ENCODE measurements around the gene CTDSPL. TPM values are rescaled to one million over a fixed set of nuclear protein-coding genes. Genes with fewer than 3 reads are reported as not detected.
A peak's percentile ranks its signal among the peaks of the same experiment; 100 is the strongest.

CTDSPL gene
- total RNA-seq, 2 experiments from 2014 or later = 0.90 to 2.1 TPM

- Mint-ChIP-seq H3K36me3 (ENCODE audit: low read depth) (no peaks in the 10 kb centered on the region), H3K9me3 (ENCODE audit: insufficient read depth) (no peaks in the 10 kb centered on the region), H3K27ac (no peak overlapping the region), H3K4me3 (no peak overlapping the region), H3K27me3 (ENCODE audit: low read depth) (no peaks in the 10 kb centered on the region), H3K4me1 (ENCODE audit: low read depth) (no peaks in the 10 kb centered on the region)
- ChIA-PET POLR2A (no interaction called here), CTCF (no interaction called here)
- DNase-seq (no peak), ATAC-seq (no peak)
Measured at GRCh38 chr3:37949866-37950265, 88.2 kb downstream of the CTDSPL start.

GRCh38 chr3:37952564-37952963 lies 90.9 kb downstream of the CTDSPL start:
- H3K4me3 Mint-ChIP-seq = no peak overlapping the region
- DNase-seq = no peak
- POLR2A ChIA-PET = no interaction called here
- H3K9me3 Mint-ChIP-seq (ENCODE audit: insufficient read depth) = no peaks in the 10 kb centered on the region
- CTCF ChIA-PET = no interaction called here
- H3K36me3 Mint-ChIP-seq (ENCODE audit: low read depth) = no peaks in the 10 kb centered on the region
- no peak overlapping the region for H3K27ac Mint-ChIP-seq
- ATAC-seq = no peak
- no peaks in the 10 kb centered on the region for H3K27me3 Mint-ChIP-seq (ENCODE audit: low read depth)
- H3K4me1 Mint-ChIP-seq (ENCODE audit: low read depth) = peaks cover 17% of the 10 kb centered on the region

GRCh38 chr3:37953226-37953625 lies 91.5 kb downstream of the CTDSPL start:
- DNase-seq (no peak), ATAC-seq (no peak)
- Mint-ChIP-seq H3K9me3 (ENCODE audit: insufficient read depth) (no peaks in the 10 kb centered on the region), H3K27ac (no peak overlapping the region), H3K4me3 (no peak overlapping the region), H3K36me3 (ENCODE audit: low read depth) (no peaks in the 10 kb centered on the region), H3K27me3 (ENCODE audit: low read depth) (no peaks in the 10 kb centered on the region), H3K4me1 (ENCODE audit: low read depth) (peaks cover 22% of the 10 kb centered on the region)
- ChIA-PET POLR2A (no interaction called here), CTCF (interaction anchor here (1.9 kb wide), 1 partner anchor 14 kb away, joined by 12 read pairs; no protein-coding TSS in a partner anchor)

GRCh38 chr3:37953707-37954394 lies 92.2 kb downstream of the CTDSPL start:
- DNase-seq (no peak), ATAC-seq (no peak)
- H3K9me3 Mint-ChIP-seq (ENCODE audit: insufficient read depth) = no peaks in the 10 kb centered on the region
- no peak overlapping the region for H3K27ac Mint-ChIP-seq
- H3K4me1 Mint-ChIP-seq (ENCODE audit: low read depth) = peaks cover 22% of the 10 kb centered on the region
- no peak overlapping the region for H3K4me3 Mint-ChIP-seq
- ChIA-PET CTCF (interaction anchor here (1.4 to 1.9 kb wide), 2 partner anchors 14 to 21 kb away, joined by 4 to 12 read pairs; no protein-coding TSS in a partner anchor), POLR2A (no interaction called here)
- no peaks in the 10 kb centered on the region for H3K27me3 Mint-ChIP-seq (ENCODE audit: low read depth)
- H3K36me3 Mint-ChIP-seq (ENCODE audit: low read depth) = no peaks in the 10 kb centered on the region

GRCh38 chr3:37954881-37955280 lies 93.2 kb downstream of the CTDSPL start:
- Mint-ChIP-seq H3K9me3 (ENCODE audit: insufficient read depth) (no peaks in the 10 kb centered on the region), H3K36me3 (ENCODE audit: low read depth) (no peaks in the 10 kb centered on the region), H3K27me3 (ENCODE audit: low read depth) (no peaks in the 10 kb centered on the region), H3K27ac (no peak overlapping the region), H3K4me1 (ENCODE audit: low read depth) (peaks cover 22% of the 10 kb centered on the region), H3K4me3 (no peak overlapping the region)
- DNase-seq = no peak
- ATAC-seq = no peak
- CTCF ChIA-PET = interaction anchor here (0.9 to 2.7 kb wide), 4 partner anchors 13 to 99 kb away, joined by 3 to 20 read pairs (median 8); no protein-coding TSS in a partner anchor
- POLR2A ChIA-PET = no interaction called here

GRCh38 chr3:37955918-37956707 lies 94.4 kb downstream of the CTDSPL start:
- ChIA-PET POLR2A (interaction anchor here (0.8 to 0.9 kb wide), 2 partner anchors 8 to 55 kb away, joined by 3 read pairs; no protein-coding TSS in a partner anchor), CTCF (interaction anchor here (0.7 to 4.1 kb wide), 11 partner anchors 9 to 101 kb away, joined by 3 to 39 read pairs (median 5); no protein-coding TSS in a partner anchor)
- Mint-ChIP-seq H3K4me1 (ENCODE audit: low read depth) (peaks cover 22% of the 10 kb centered on the region), H3K9me3 (ENCODE audit: insufficient read depth) (no peaks in the 10 kb centered on the region), H3K27me3 (ENCODE audit: low read depth) (no peaks in the 10 kb centered on the region), H3K36me3 (ENCODE audit: low read depth) (no peaks in the 10 kb centered on the region), H3K27ac (peak overlapping the region; percentile 6), H3K4me3 (no peak overlapping the region)
- no peak for DNase-seq
- ATAC-seq = no peak

- POLR2A ChIA-PET = interaction anchor here (0.8 to 0.9 kb wide), 2 partner anchors 8 to 55 kb away, joined by 3 read pairs; no protein-coding TSS in a partner anchor
- Mint-ChIP-seq H3K36me3 (ENCODE audit: low read depth) (no peaks in the 10 kb centered on the region), H3K4me1 (ENCODE audit: low read depth) (peaks cover 22% of the 10 kb centered on the region), H3K27ac (peak overlapping the region; percentile 90), H3K9me3 (ENCODE audit: insufficient read depth) (no peaks in the 10 kb centered on the region), H3K4me3 (no peak overlapping the region), H3K27me3 (ENCODE audit: low read depth) (no peaks in the 10 kb centered on the region)
- CTCF ChIA-PET = interaction anchor here (1.3 to 4.1 kb wide), 9 partner anchors 9 to 102 kb away, joined by 4 to 39 read pairs (median 7); no protein-coding TSS in a partner anchor
- no peak for DNase-seq
- ATAC-seq = peak; percentile 5
Measured at GRCh38 chr3:37956723-37957538, 95.3 kb downstream of the CTDSPL start.

- DNase-seq (no peak), ATAC-seq (peak; percentile 19)
- Mint-ChIP-seq H3K9me3 (ENCODE audit: insufficient read depth) (no peaks in the 10 kb centered on the region), H3K27me3 (ENCODE audit: low read depth) (peaks cover 2% of the 10 kb centered on the region), H3K36me3 (ENCODE audit: low read depth) (no peaks in the 10 kb centered on the region), H3K4me3 (no peak overlapping the region), H3K27ac (peak overlapping the region; percentile 90), H3K4me1 (ENCODE audit: low read depth) (peaks cover 22% of the 10 kb centered on the region)
- ChIA-PET POLR2A (no interaction called here), CTCF (interaction anchor here (1.5 to 4.1 kb wide), 6 partner anchors 10 to 102 kb away, joined by 5 to 39 read pairs (median 10); no protein-coding TSS in a partner anchor)
Measured at GRCh38 chr3:37957539-37957936, 95.9 kb downstream of the CTDSPL start.

GRCh38 chr3:37961622-37962431 lies 100.1 kb downstream of the CTDSPL start:
- Mint-ChIP-seq H3K4me3 (no peak overlapping the region), H3K27me3 (ENCODE audit: low read depth) (peaks cover 2% of the 10 kb centered on the region), H3K27ac (no peak overlapping the region), H3K36me3 (ENCODE audit: low read depth) (no peaks in the 10 kb centered on the region), H3K9me3 (ENCODE audit: insufficient read depth) (no peaks in the 10 kb centered on the region), H3K4me1 (ENCODE audit: low read depth) (peaks cover 11% of the 10 kb centered on the region)
- ChIA-PET POLR2A (interaction anchor here (1.4 kb wide), 1 partner anchor 17 kb away, joined by 4 read pairs; no protein-coding TSS in a partner anchor), CTCF (interaction anchor here (0.7 to 2.4 kb wide), 5 partner anchors 11 to 107 kb away, joined by 3 to 15 read pairs (median 5); no protein-coding TSS in a partner anchor)
- DNase-seq (no peak), ATAC-seq (no peak)

- Mint-ChIP-seq H3K4me3 (no peak overlapping the region), H3K36me3 (ENCODE audit: low read depth) (no peaks in the 10 kb centered on the region), H3K4me1 (ENCODE audit: low read depth) (peaks cover under 1% of the 10 kb centered on the region), H3K27me3 (ENCODE audit: low read depth) (peaks cover 2% of the 10 kb centered on the region), H3K27ac (no peak overlapping the region), H3K9me3 (ENCODE audit: insufficient read depth) (no peaks in the 10 kb centered on the region)
- CTCF ChIA-PET = interaction anchor here (4.9 kb wide), 1 partner anchor 11 kb away, joined by 33 read pairs; no protein-coding TSS in a partner anchor
- POLR2A ChIA-PET = no interaction called here
- ATAC-seq = no peak
- no peak for DNase-seq
Measured at GRCh38 chr3:37963016-37963415, 101.3 kb downstream of the CTDSPL start.

Data from activated CD8-positive, alpha-beta T cell treated with anti-CD3 and anti-CD28 coated beads, Interleukin-2, amount 10 ng/mL, durations not matched to agents 7 days and 5 days (primary cell).